Loucy (cell line): ENCODE data around the gene CCDC85B.

Experiments used
- H2AFZ ChIP-seq: fragments of 200-600 bp; sonication (generic); 2 replicates; pipeline ENCODE4 v1.6.0; 2016; ENCODE audit warnings: antibody characterized with exemption, mild to moderate bottlenecking, low read length, moderate library complexity
- H3F3A ChIP-seq: fragments of 200-600 bp; 2 replicates; pipeline ENCODE4 v1.6.0; 2016; ENCODE audit warnings: antibody characterized with exemption, low read depth, mild to moderate bottlenecking
- H3K27me3 ChIP-seq: fragments of 200-600 bp; sonication (generic); 2 replicates; pipeline ENCODE4 v1.6.1; 2014; ENCODE audit warnings: low read length, mild to moderate bottlenecking; ENCODE audit not compliant: insufficient read depth, poor library complexity, severe bottlenecking
- H3K36me3 ChIP-seq: fragments of 200-600 bp; sonication (generic); 2 replicates; pipeline ENCODE4 v1.6.1; 2016; ENCODE audit warnings: low read length; ENCODE audit not compliant: insufficient read depth
- H3K4me1 ChIP-seq: fragments of 200-600 bp; sonication (generic); 2 replicates; pipeline ENCODE4 v1.5.1; 2014; ENCODE audit warnings: low read length, mild to moderate bottlenecking; ENCODE audit not compliant: insufficient read depth, poor library complexity, severe bottlenecking
- H3K4me2 ChIP-seq: fragments of 200-600 bp; sonication (generic); 2 replicates; pipeline ENCODE4 v1.6.0; 2014; ENCODE audit warnings: antibody characterized with exemption, low read length, low read depth, mild to moderate bottlenecking; ENCODE audit not compliant: poor library complexity, severe bottlenecking
- H3K4me3 ChIP-seq: fragments of 200-600 bp; sonication (generic); 2 replicates; pipeline ENCODE4 v1.5.1; 2014; ENCODE audit warnings: low read length, mild to moderate bottlenecking, mixed read lengths; ENCODE audit not compliant: poor library complexity, severe bottlenecking
- H3K79me2 ChIP-seq: fragments of 200-600 bp; sonication (generic); 2 replicates; pipeline ENCODE4 v1.6.1; 2014; ENCODE audit warnings: low read length; ENCODE audit not compliant: insufficient read depth
- H3K9ac ChIP-seq: fragments of 200-600 bp; sonication (generic); 2 replicates; pipeline ENCODE4 v1.6.0; 2014; ENCODE audit warnings: mild to moderate bottlenecking, low read depth, low read length, moderate library complexity; ENCODE audit not compliant: poor library complexity, severe bottlenecking
- H3K9me2 ChIP-seq: fragments of 200-600 bp; sonication (generic); replicated peaks from 2 replicates; pipeline ENCODE4 v1.6.1; 2016; ENCODE audit warnings: low read depth, low read length, mixed read lengths
- H3K9me3 ChIP-seq: fragments of 200-600 bp; sonication (generic); 2 replicates; pipeline ENCODE4 v1.6.1; 2014; ENCODE audit warnings: mild to moderate bottlenecking, antibody characterized with exemption, low read length, low read depth; ENCODE audit not compliant: insufficient read depth
- H4K20me1 ChIP-seq: fragments of 200-600 bp; sonication (generic); 2 replicates; pipeline ENCODE4 v1.6.0; 2014; ENCODE audit warnings: antibody characterized with exemption, low read length, mild to moderate bottlenecking; ENCODE audit not compliant: insufficient read depth, poor library complexity, severe bottlenecking
- EZH2phosphoT487 ChIP-seq: fragments of 200-600 bp; IDR thresholded peaks from 2 replicates; pipeline ENCODE4 v1.6.1; 2018; ENCODE audit warnings: antibody characterized with exemption, mild to moderate bottlenecking, moderate library complexity, borderline replicate concordance
- TF ChIP-seq, protein P1 (sequence below): fragments of 200-600 bp; sonication (generic); conservative IDR thresholded peaks from 2 replicates; pipeline ENCODE4 v1.5.1; 2014; ENCODE audit warnings: mild to moderate bottlenecking, antibody characterized with exemption, low read length

The CCDC85B gene

DNA sequence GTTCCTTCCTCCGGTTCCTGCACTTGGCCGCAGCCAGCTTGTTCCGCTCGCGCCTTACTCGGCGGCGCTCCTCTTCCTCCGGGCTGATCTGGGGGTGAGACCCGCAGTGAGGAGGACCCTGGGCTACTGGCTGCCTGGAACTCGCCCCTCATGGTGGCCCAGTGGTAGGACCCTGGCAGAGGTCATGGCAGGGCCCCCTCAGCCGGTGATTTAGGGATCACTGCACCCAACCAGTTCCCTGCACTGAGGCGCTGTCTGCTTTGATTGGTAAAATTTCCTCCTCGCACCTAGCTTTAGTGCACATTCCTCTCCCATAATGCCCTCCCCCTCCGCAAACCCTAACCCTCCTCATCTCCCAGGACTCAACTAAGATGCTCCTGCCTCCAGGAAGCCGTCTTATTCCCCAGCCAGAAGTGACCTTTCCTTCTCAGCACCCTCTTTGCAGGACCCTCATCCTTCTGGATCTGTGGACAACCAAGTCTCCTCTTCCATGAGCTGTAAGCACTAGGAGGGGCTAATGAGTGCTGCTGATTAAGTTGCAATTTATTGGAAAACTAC lies 3.6 kb downstream of the CCDC85B start:
- Histone ChIP-seq H3K27me3 (no peaks in the 10 kb centered on the region), H3K9me2 (no peaks in the 10 kb centered on the region), H3K9me3 (no peaks in the 10 kb centered on the region), H3K4me1 (peaks cover 41% of the 10 kb centered on the region), H3F3A (peaks cover 3% of the 10 kb centered on the region; the same call in 1 of the 2 replicates), H3K4me3 (peak overlapping the region; percentile 85), H2AFZ (peak overlapping the region; percentile 93), H4K20me1 (peaks cover 19% of the 10 kb centered on the region), H3K4me2 (peak overlapping the region; percentile 92), H3K36me3 (no peaks in the 10 kb centered on the region), H3K79me2 (peaks cover 27% of the 10 kb centered on the region), H3K9ac (peak overlapping the region; percentile 98)
- TF ChIP-seq, protein P1, sequence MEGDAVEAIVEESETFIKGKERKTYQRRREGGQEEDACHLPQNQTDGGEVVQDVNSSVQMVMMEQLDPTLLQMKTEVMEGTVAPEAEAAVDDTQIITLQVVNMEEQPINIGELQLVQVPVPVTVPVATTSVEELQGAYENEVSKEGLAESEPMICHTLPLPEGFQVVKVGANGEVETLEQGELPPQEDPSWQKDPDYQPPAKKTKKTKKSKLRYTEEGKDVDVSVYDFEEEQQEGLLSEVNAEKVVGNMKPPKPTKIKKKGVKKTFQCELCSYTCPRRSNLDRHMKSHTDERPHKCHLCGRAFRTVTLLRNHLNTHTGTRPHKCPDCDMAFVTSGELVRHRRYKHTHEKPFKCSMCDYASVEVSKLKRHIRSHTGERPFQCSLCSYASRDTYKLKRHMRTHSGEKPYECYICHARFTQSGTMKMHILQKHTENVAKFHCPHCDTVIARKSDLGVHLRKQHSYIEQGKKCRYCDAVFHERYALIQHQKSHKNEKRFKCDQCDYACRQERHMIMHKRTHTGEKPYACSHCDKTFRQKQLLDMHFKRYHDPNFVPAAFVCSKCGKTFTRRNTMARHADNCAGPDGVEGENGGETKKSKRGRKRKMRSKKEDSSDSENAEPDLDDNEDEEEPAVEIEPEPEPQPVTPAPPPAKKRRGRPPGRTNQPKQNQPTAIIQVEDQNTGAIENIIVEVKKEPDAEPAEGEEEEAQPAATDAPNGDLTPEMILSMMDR, result peak; percentile 17
- no peak for TF ChIP-seq EZH2phosphoT487

- Histone ChIP-seq H2AFZ (no peak overlapping the region), H3K9ac (no peak overlapping the region), H3F3A (peaks cover 3% of the 10 kb centered on the region; the same call in 1 of the 2 replicates), H3K9me3 (no peaks in the 10 kb centered on the region), H3K27me3 (no peaks in the 10 kb centered on the region), H3K79me2 (peaks cover 27% of the 10 kb centered on the region), H3K36me3 (no peaks in the 10 kb centered on the region), H4K20me1 (peaks cover 19% of the 10 kb centered on the region), H3K4me2 (no peak overlapping the region), H3K9me2 (no peaks in the 10 kb centered on the region), H3K4me3 (no peak overlapping the region), H3K4me1 (peaks cover 30% of the 10 kb centered on the region)
- TF ChIP-seq, protein P1, result no peak
- TF ChIP-seq EZH2phosphoT487, result no peak
These were observed 5.1 kb downstream of the CCDC85B start for GRCh38 chr11:65895482-65895981.

- no peak overlapping the region for H3K4me3 ChIP-seq
- H3F3A ChIP-seq, result peaks cover 3% of the 10 kb centered on the region; the same call in 1 of the 2 replicates
These were observed 5.8 kb downstream of the CCDC85B start for GRCh38 chr11:65896034-65896999.

More at GRCh38 chr11:65896034-65896999, 5.8 kb downstream of the CCDC85B start:
- H3K9me2 ChIP-seq, result no peaks in the 10 kb centered on the region
- H3K36me3 ChIP-seq, result no peaks in the 10 kb centered on the region
- TF ChIP-seq, protein P1, result no peak
- TF ChIP-seq EZH2phosphoT487, result no peak
- H3K79me2 ChIP-seq, result peaks cover 19% of the 10 kb centered on the region
- no peak overlapping the region for H2AFZ ChIP-seq
- H3K27me3 ChIP-seq, result no peaks in the 10 kb centered on the region
- no peak overlapping the region for H3K9ac ChIP-seq
- H3K9me3 ChIP-seq, result no peaks in the 10 kb centered on the region
- H3K4me2 ChIP-seq, result no peak overlapping the region
- peaks cover 28% of the 10 kb centered on the region for H3K4me1 ChIP-seq
- peaks cover 14% of the 10 kb centered on the region for H4K20me1 ChIP-seq
